Thyroid gland (tissue), 4 donors: ENCODE measurements around the gene CNNM4.

Experiments used
- CTCF ChIP-seq, 6 experiments: fragments of 200-600 bp in 3 of 6; fragments of 450-650 bp in 3 of 6; sonication (generic) in 3 of 6; IDR thresholded peaks; one replicate each; pipeline ENCODE4 v1.5.1; 2016 to 2019; ENCODE audit warnings: antibody characterized with exemption in 6 of 6, mild to moderate bottlenecking in 2 of 6, inconsistent platforms in 1 of 6, moderate library complexity in 1 of 6
- POLR2A ChIP-seq, 2 donors: fragments of 450-650 bp; IDR thresholded peaks; one replicate each; pipeline ENCODE4 v1.6.1; 2017; ENCODE audit warnings: antibody characterized with exemption in 2 of 2, mild to moderate bottlenecking in 2 of 2, moderate library complexity in 1 of 2

DNA sequence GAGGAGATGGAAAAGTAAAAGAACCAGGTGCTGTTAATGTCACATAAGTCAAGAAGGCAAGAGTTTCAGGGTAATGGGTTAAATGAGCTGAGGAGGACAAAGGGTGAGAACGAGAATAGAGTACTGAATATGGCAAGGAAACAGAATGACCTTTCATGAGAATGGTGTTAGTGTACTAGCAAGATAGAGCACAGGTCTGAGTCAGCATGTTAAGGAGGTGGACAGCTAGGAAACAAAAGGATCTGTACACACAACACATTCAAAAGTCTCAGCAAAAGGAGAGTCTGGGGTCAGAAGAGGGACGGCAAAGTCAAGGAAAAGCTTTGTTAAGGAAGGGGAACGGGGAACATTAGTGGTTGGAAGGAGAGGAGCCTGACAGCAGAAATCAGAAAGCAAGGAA is 49.7 kb upstream of the CNNM4 start:
- TF ChIP-seq POLR2A (IDR thresholded peaks at IDR 0.05) (no peak), CTCF (IDR thresholded peaks at IDR 0.05) (no peak)
